Fibroblast of pulmonary artery (primary cell): Measurements from ENCODE around the gene ATP6V0D1.

Experiments used
- DNase-seq: peaks from one replicate; pipeline ENCODE4 v3.0.0-alpha.2; 2010; ENCODE audit warnings: low read depth
- H3K4me3 ChIP-seq: replicated peaks from 2 replicates; pipeline ENCODE4 v1.5.1; 2011; ENCODE audit warnings: low read depth, mild to moderate bottlenecking, control low read depth, low read length, moderate library complexity
- TF ChIP-seq, protein P1 (sequence below): IDR thresholded peaks from 2 replicates; pipeline ENCODE4 v1.5.1; 2011; ENCODE audit warnings: mild to moderate bottlenecking, control low read depth, low read length, inconsistent platforms; ENCODE audit errors: missing control alignments

ATP6V0D1 gene

DNA sequence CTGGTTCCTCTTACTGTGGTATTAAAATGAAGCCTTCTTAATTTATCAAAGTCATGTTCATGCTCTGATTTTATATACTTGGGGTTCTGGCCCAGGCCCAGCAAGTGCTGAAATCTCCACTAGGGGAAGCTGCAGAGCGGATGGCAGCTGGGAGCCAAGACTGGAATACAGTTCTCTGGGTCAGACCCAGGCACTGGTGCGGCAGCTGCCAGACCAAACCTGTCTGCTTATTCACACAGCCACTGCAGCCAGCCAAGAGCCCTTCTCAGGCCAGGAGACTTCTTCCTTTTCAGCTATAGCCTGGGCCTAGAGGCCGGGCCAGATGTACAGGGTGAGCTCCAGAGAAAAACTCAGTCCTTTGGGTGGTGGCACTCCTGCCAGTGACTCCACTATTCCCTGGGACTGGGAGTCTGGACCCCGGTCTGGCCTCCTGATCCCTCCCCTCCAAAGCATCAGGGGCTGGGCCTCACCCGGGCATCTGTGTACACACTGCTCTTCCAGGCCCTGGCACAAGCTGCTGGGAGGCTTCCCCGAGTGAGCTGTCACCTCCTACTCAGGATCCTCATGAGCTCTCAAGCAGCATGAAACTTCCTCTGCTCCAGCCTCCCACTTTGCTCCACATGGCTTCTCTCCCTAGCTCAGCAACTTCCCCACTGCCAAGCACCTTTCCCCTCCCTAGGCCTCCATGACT is 24.4 kb downstream of the ATP6V0D1 start:
- DNase-seq = peak; percentile 63
- no peak overlapping the region for H3K4me3 ChIP-seq
- TF ChIP-seq, protein P1, sequence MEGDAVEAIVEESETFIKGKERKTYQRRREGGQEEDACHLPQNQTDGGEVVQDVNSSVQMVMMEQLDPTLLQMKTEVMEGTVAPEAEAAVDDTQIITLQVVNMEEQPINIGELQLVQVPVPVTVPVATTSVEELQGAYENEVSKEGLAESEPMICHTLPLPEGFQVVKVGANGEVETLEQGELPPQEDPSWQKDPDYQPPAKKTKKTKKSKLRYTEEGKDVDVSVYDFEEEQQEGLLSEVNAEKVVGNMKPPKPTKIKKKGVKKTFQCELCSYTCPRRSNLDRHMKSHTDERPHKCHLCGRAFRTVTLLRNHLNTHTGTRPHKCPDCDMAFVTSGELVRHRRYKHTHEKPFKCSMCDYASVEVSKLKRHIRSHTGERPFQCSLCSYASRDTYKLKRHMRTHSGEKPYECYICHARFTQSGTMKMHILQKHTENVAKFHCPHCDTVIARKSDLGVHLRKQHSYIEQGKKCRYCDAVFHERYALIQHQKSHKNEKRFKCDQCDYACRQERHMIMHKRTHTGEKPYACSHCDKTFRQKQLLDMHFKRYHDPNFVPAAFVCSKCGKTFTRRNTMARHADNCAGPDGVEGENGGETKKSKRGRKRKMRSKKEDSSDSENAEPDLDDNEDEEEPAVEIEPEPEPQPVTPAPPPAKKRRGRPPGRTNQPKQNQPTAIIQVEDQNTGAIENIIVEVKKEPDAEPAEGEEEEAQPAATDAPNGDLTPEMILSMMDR = peak; percentile 61

GRCh38 chr16:67454852-67455251 is 26.1 kb downstream of the ATP6V0D1 start:
- DNase-seq = no peak
- TF ChIP-seq, protein P1 = no peak
- no peak overlapping the region for H3K4me3 ChIP-seq

- H3K4me3 ChIP-seq = no peak overlapping the region
- DNase-seq = no peak
- TF ChIP-seq, protein P1 = no peak
These were observed 26.9 kb downstream of the ATP6V0D1 start for GRCh38 chr16:67454104-67454503.

DNA sequence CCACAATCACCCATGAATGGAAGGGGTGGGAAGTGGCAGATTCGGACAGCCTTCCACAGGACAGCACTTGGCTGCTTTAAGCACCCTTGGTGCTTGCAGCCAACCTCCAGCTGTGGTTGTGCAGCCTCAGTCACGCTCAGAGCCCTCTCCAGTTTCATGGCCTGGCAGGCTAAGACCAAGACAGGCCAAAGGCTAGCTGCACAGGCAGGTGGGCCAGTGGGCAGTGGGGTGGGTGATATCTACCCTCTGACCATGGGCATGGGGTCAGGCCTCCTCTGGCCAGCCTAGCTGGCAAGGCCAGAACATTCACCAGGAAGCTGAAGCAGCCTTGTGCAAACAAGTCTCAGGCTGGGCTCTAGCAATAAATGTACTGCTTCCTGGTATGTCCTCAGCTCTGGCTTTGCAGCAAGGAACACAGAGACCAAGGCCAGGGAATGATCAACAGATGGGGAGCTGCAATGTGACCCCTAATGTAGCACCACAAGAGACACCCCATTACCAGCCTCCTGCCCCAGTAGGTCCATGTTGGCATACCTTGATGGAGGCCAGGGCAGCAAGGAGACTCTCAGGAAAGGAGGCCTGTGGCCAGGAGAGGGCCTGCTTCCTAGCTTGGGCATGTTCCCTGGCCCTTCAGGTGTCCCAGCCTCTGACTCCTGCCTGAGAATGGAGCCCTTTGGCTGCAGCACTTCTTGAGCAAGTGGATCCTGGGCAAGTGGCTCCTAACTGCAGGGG is 29.1 kb downstream of the ATP6V0D1 start:
- TF ChIP-seq, protein P1 = no peak
- no peak overlapping the region for H3K4me3 ChIP-seq
- DNase-seq = no peak

- no peak overlapping the region for H3K4me3 ChIP-seq
- TF ChIP-seq, protein P1 = no peak
- DNase-seq = no peak
These were observed 29.8 kb downstream of the ATP6V0D1 start for GRCh38 chr16:67451061-67451703.

DNA sequence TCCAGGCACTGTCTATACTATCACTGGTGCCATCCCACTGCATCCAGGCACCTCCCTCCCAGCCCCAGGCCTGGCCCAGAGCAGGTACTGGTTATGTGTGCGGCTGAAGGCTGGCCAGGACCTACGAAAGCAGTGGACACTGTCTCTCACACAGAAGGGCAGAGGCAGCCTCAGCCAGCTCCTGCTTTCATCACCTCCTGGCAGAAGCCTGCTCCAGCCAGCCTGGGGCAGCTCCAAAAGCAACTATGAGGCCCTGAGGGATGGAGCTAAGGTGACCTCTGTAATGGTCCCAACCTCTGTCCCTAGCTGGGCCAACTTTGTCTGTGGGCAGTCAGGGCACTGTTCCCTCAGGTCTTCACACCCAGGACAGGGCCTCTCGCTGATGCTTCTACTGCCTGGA is 31.2 kb downstream of the ATP6V0D1 start:
- no peak for DNase-seq

More for the DNA sequence above, 31.2 kb downstream of the ATP6V0D1 start:
- no peak overlapping the region for H3K4me3 ChIP-seq
- TF ChIP-seq, protein P1 = no peak
